WTC11 (cell line): Measurements from ENCODE around the gene IRX2. TPM values are rescaled to one million over a fixed set of nuclear protein-coding genes. Genes with fewer than 3 reads are reported as not detected.

Experiments used
- ATAC-seq: fragments of 200-7000 bp; cut with Tn5 transposase; 2 replicates; pipeline ENCODE4 v1.10.0; 2021; ENCODE audit warnings: mild to moderate bottlenecking, moderate library complexity
- CTCF ChIA-PET: fragments of 300-600 bp; sonication (Branson Sonifier 250); formaldehyde crosslinking; loops from one replicate; lab custom pipeline; 2021; ENCODE audit warnings: antibody characterized with exemption; lab: Charles Lee
- POLR2A ChIA-PET: fragments of 350-600 bp; sonication (Branson Sonifier 250); formaldehyde crosslinking; loops from one replicate; lab custom pipeline; 2021; ENCODE audit warnings: antibody characterized with exemption; lab: Charles Lee
- DNase-seq: peaks from one replicate; pipeline ENCODE4 v3.0.0; 2021; ENCODE audit warnings: low spot score
- H3K27ac Mint-ChIP-seq: 2 replicates; pipeline ENCODE4 v1.8.0; 2021; ENCODE audit warnings: mixed read lengths
- H3K27me3 Mint-ChIP-seq: 2 replicates; pipeline ENCODE4 v1.8.0; 2021; ENCODE audit warnings: low read depth, mild to moderate bottlenecking, moderate library complexity, mixed read lengths
- H3K36me3 Mint-ChIP-seq: 2 replicates; pipeline ENCODE4 v1.8.0; 2021; ENCODE audit warnings: mixed read lengths
- H3K4me1 Mint-ChIP-seq: 2 replicates; pipeline ENCODE4 v1.8.0; 2022; ENCODE audit warnings: mixed read lengths
- H3K4me3 Mint-ChIP-seq: 2 replicates; pipeline ENCODE4 v1.8.0; 2021; ENCODE audit warnings: mild to moderate bottlenecking, moderate library complexity, mixed read lengths
- H3K9me3 Mint-ChIP-seq: 2 replicates; pipeline ENCODE4 v1.8.0; 2021; ENCODE audit warnings: mixed read lengths
- EMX1 ChIP-seq: fragments of 250-450 bp; sonication (Bioruptor Pico); IDR thresholded peaks from 2 replicates; pipeline ENCODE4 v1.8.0; 2021; ENCODE audit warnings: mild to moderate bottlenecking
- FOXJ3 ChIP-seq: sonication (generic); formaldehyde crosslinking; IDR thresholded peaks from 2 replicates; pipeline ENCODE4 v1.9.0; 2021; ENCODE audit warnings: missing genetic modification reagents, mild to moderate bottlenecking, borderline replicate concordance
- FOXP1 ChIP-seq: sonication (generic); formaldehyde crosslinking; IDR thresholded peaks from 2 replicates; pipeline ENCODE4 v1.8.0; 2022; ENCODE audit warnings: missing genetic modification reagents, mild to moderate bottlenecking, moderate library complexity, borderline replicate concordance
- GABPB1 ChIP-seq: sonication (generic); formaldehyde crosslinking; IDR thresholded peaks from 2 replicates; pipeline ENCODE4 v1.8.1; 2023; ENCODE audit warnings: mild to moderate bottlenecking, missing genetic modification reagents
- GRHL2 ChIP-seq: fragments of 250-450 bp; sonication (Bioruptor Pico); IDR thresholded peaks from 2 replicates; pipeline ENCODE4 v1.8.0; 2022; ENCODE audit warnings: mild to moderate bottlenecking, moderate library complexity; ENCODE audit not compliant: insufficient replicate concordance, severe bottlenecking
- GTF2I ChIP-seq: fragments of 250-450 bp; sonication (Bioruptor Pico); conservative IDR thresholded peaks from 2 replicates; pipeline ENCODE4 v1.4.0; 2021; ENCODE audit warnings: mild to moderate bottlenecking
- NFYB ChIP-seq: sonication (generic); formaldehyde crosslinking; conservative IDR thresholded peaks from 2 replicates; pipeline ENCODE4 v1.8.0; 2022; ENCODE audit warnings: low read depth, missing genetic modification reagents
- RELA ChIP-seq: sonication (generic); formaldehyde crosslinking; IDR thresholded peaks from 2 replicates; pipeline ENCODE4 v1.8.1; 2022; ENCODE audit warnings: missing genetic modification reagents, mild to moderate bottlenecking, borderline replicate concordance
- SMAD4 ChIP-seq: sonication (generic); formaldehyde crosslinking; IDR thresholded peaks from 2 replicates; pipeline ENCODE4 v1.8.0; 2022; ENCODE audit warnings: mild to moderate bottlenecking, missing genetic modification reagents
- TCF7 ChIP-seq: sonication (generic); formaldehyde crosslinking; IDR thresholded peaks from 2 replicates; pipeline ENCODE4 v1.8.0; 2022; ENCODE audit warnings: mild to moderate bottlenecking, low read depth, missing genetic modification reagents, moderate library complexity
- ZNF232 ChIP-seq: sonication (generic); formaldehyde crosslinking; IDR thresholded peaks from 2 replicates; pipeline ENCODE4 v1.8.0; 2022; ENCODE audit warnings: mild to moderate bottlenecking, missing genetic modification reagents
- ZNF263 ChIP-seq: sonication (generic); formaldehyde crosslinking; IDR thresholded peaks from 2 replicates; pipeline ENCODE4 v1.8.1; 2022; ENCODE audit warnings: low read depth, mild to moderate bottlenecking, moderate library complexity, missing genetic modification reagents
- ZNF317 ChIP-seq: sonication (generic); formaldehyde crosslinking; IDR thresholded peaks from 2 replicates; pipeline ENCODE4 v1.8.1; 2023; ENCODE audit warnings: low read depth, mild to moderate bottlenecking, moderate library complexity, missing genetic modification reagents, borderline replicate concordance
- total RNA-seq: library from RNA; stranded (reverse); gene quantifications from 3 replicates; pipeline ENCODE4 v1.2.3, GENCODE V29; 2021
- TF ChIP-seq, protein P1 (sequence below): sonication (generic); formaldehyde crosslinking; IDR thresholded peaks from 2 replicates; pipeline ENCODE4 v1.8.0; 2022; ENCODE audit warnings: mild to moderate bottlenecking, missing genetic modification reagents
- TF ChIP-seq, protein P2 (sequence below): sonication (generic); formaldehyde crosslinking; IDR thresholded peaks from 2 replicates; pipeline ENCODE4 v1.8.0; 2023; ENCODE audit warnings: mild to moderate bottlenecking, missing genetic modification reagents
- TF ChIP-seq, protein P3 (sequence below): sonication (generic); formaldehyde crosslinking; IDR thresholded peaks from 2 replicates; pipeline ENCODE4 v1.8.1; 2022; ENCODE audit warnings: mild to moderate bottlenecking, moderate library complexity, missing genetic modification reagents
- TF ChIP-seq, protein P4 (sequence below): sonication (generic); formaldehyde crosslinking; IDR thresholded peaks from 2 replicates; pipeline ENCODE4 v1.8.1; 2022; ENCODE audit warnings: missing genetic modification reagents, borderline replicate concordance
- TF ChIP-seq, protein P5 (sequence below): sonication (generic); formaldehyde crosslinking; IDR thresholded peaks from 2 replicates; pipeline ENCODE4 v1.8.0; 2022; ENCODE audit warnings: mild to moderate bottlenecking, missing genetic modification reagents
- TF ChIP-seq, protein P6 (sequence below): fragments of 250-450 bp; sonication (Bioruptor Pico); IDR thresholded peaks from 2 replicates; pipeline ENCODE4 v1.9.0; 2021; ENCODE audit warnings: mild to moderate bottlenecking
- TF ChIP-seq, protein P7 (sequence below): sonication (generic); formaldehyde crosslinking; IDR thresholded peaks from 2 replicates; pipeline ENCODE4 v1.8.1; 2022; ENCODE audit warnings: low read depth, mild to moderate bottlenecking, moderate library complexity, missing genetic modification reagents, borderline replicate concordance

IRX2 gene
- total RNA-seq, 1 experiment from 2014 or later: 63.2 TPM

DNA sequence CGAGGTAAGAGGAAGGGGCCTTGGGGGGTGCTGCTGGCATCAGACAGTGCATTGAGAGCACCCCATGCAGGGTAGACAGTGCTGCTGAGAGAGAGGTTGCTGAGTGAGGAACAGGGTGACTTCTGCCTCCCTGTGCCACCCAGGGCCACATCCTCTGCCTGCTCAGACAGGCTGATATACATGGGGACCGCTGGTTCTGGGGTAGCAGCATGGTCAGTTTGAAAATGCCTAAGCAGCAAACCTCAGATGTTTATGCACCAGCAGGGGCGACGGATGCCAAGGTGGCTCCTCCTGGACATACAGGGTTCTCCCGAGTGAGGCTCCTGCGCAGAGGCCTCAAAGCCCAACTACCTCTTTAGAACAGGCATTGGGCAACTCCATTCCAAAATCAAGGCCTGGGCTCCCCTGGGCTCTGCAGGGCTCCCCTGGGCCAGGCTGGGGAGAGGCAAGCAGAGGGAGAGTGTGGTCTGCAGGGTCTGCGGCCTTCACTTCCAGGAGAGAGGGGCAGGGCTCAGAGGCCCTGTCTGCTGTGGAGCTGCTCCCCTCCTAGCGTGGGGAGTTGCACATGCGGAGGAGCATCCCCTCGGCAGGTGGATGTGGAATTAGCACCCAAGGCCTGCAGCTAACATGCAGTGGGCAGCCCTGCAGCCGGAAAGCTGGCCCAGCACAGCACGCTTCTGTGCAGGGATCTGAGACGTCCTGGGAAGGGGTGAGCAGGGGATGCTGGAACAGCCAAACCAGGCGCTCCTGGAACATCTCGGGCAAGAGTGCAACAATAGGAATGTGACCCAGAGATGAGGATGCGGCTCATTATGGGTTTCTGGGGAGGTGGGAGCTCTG lies 46.5 kb downstream of the IRX2 start (continued):
- TF ChIP-seq, protein P1, sequence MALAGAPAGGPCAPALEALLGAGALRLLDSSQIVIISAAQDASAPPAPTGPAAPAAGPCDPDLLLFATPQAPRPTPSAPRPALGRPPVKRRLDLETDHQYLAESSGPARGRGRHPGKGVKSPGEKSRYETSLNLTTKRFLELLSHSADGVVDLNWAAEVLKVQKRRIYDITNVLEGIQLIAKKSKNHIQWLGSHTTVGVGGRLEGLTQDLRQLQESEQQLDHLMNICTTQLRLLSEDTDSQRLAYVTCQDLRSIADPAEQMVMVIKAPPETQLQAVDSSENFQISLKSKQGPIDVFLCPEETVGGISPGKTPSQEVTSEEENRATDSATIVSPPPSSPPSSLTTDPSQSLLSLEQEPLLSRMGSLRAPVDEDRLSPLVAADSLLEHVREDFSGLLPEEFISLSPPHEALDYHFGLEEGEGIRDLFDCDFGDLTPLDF: no peak

DNA sequence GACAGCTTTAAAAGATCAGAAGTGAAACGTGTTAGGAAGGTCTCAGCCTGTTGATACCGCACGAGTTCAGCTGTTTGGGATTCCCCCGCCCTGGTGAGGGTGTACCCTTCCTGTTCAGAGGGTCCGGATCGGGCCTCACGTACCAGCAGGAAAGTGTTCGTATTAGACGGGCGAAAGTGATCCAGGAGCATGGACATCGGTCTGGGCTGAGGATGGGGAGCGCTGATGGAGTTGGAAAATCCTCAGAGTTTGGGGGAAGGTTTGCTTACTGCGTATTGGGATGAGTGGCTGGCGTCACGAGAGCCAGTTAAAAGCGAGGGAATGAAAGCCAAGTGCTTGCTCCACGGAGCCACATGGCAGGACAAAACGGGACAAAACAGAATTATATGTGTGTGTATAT lies 47.4 kb downstream of the IRX2 start:
- POLR2A ChIA-PET: no interaction called here
- H3K9me3 Mint-ChIP-seq: no peaks in the 10 kb centered on the region
- DNase-seq: no peak

More for the DNA sequence above, 47.4 kb downstream of the IRX2 start:
- TF ChIP-seq RELA (CRISPR knock-in tag): no peak
- TF ChIP-seq ZNF232 (CRISPR knock-in tag): no peak
- TF ChIP-seq NFYB (CRISPR knock-in tag): no peak
- TF ChIP-seq, protein P2, sequence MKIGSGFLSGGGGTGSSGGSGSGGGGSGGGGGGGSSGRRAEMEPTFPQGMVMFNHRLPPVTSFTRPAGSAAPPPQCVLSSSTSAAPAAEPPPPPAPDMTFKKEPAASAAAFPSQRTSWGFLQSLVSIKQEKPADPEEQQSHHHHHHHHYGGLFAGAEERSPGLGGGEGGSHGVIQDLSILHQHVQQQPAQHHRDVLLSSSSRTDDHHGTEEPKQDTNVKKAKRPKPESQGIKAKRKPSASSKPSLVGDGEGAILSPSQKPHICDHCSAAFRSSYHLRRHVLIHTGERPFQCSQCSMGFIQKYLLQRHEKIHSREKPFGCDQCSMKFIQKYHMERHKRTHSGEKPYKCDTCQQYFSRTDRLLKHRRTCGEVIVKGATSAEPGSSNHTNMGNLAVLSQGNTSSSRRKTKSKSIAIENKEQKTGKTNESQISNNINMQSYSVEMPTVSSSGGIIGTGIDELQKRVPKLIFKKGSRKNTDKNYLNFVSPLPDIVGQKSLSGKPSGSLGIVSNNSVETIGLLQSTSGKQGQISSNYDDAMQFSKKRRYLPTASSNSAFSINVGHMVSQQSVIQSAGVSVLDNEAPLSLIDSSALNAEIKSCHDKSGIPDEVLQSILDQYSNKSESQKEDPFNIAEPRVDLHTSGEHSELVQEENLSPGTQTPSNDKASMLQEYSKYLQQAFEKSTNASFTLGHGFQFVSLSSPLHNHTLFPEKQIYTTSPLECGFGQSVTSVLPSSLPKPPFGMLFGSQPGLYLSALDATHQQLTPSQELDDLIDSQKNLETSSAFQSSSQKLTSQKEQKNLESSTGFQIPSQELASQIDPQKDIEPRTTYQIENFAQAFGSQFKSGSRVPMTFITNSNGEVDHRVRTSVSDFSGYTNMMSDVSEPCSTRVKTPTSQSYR (CRISPR knock-in tag): no peak
- TF ChIP-seq, protein P3, sequence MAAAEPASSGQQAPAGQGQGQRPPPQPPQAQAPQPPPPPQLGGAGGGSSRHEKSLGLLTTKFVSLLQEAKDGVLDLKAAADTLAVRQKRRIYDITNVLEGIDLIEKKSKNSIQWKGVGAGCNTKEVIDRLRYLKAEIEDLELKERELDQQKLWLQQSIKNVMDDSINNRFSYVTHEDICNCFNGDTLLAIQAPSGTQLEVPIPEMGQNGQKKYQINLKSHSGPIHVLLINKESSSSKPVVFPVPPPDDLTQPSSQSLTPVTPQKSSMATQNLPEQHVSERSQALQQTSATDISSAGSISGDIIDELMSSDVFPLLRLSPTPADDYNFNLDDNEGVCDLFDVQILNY (CRISPR knock-in tag): no peak
- no peak for TF ChIP-seq FOXJ3 (CRISPR knock-in tag)
- no peak for TF ChIP-seq SMAD4
- TF ChIP-seq, protein P4, sequence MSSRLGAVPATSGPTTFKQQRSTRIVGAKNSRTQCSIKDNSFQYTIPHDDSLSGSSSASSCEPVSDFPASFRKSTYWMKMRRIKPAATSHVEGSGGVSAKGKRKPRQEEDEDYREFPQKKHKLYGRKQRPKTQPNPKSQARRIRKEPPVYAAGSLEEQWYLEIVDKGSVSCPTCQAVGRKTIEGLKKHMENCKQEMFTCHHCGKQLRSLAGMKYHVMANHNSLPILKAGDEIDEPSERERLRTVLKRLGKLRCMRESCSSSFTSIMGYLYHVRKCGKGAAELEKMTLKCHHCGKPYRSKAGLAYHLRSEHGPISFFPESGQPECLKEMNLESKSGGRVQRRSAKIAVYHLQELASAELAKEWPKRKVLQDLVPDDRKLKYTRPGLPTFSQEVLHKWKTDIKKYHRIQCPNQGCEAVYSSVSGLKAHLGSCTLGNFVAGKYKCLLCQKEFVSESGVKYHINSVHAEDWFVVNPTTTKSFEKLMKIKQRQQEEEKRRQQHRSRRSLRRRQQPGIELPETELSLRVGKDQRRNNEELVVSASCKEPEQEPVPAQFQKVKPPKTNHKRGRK (CRISPR knock-in tag): no peak
- no peak for TF ChIP-seq ZNF317 (CRISPR knock-in tag)
- TF ChIP-seq GABPB1 (CRISPR knock-in tag): no peak
- TF ChIP-seq EMX1: no peak
- TF ChIP-seq, protein P5, sequence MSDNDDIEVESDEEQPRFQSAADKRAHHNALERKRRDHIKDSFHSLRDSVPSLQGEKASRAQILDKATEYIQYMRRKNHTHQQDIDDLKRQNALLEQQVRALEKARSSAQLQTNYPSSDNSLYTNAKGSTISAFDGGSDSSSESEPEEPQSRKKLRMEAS (CRISPR knock-in tag): no peak
- no peak for TF ChIP-seq ZNF263 (CRISPR knock-in tag)
- no peak for TF ChIP-seq TCF7 (CRISPR knock-in tag)
- TF ChIP-seq, protein P6, sequence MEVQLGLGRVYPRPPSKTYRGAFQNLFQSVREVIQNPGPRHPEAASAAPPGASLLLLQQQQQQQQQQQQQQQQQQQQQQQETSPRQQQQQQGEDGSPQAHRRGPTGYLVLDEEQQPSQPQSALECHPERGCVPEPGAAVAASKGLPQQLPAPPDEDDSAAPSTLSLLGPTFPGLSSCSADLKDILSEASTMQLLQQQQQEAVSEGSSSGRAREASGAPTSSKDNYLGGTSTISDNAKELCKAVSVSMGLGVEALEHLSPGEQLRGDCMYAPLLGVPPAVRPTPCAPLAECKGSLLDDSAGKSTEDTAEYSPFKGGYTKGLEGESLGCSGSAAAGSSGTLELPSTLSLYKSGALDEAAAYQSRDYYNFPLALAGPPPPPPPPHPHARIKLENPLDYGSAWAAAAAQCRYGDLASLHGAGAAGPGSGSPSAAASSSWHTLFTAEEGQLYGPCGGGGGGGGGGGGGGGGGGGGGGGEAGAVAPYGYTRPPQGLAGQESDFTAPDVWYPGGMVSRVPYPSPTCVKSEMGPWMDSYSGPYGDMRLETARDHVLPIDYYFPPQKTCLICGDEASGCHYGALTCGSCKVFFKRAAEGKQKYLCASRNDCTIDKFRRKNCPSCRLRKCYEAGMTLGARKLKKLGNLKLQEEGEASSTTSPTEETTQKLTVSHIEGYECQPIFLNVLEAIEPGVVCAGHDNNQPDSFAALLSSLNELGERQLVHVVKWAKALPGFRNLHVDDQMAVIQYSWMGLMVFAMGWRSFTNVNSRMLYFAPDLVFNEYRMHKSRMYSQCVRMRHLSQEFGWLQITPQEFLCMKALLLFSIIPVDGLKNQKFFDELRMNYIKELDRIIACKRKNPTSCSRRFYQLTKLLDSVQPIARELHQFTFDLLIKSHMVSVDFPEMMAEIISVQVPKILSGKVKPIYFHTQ (CRISPR knock-in tag): no peak
- no peak for TF ChIP-seq FOXP1 (CRISPR knock-in tag)
- TF ChIP-seq, protein P7, sequence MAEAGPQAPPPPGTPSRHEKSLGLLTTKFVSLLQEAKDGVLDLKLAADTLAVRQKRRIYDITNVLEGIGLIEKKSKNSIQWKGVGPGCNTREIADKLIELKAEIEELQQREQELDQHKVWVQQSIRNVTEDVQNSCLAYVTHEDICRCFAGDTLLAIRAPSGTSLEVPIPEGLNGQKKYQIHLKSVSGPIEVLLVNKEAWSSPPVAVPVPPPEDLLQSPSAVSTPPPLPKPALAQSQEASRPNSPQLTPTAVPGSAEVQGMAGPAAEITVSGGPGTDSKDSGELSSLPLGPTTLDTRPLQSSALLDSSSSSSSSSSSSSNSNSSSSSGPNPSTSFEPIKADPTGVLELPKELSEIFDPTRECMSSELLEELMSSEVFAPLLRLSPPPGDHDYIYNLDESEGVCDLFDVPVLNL (CRISPR knock-in tag): no peak
- TF ChIP-seq GRHL2: no peak
- no peak for TF ChIP-seq GTF2I
- ATAC-seq: no peak
- no peak overlapping the region for H3K4me3 Mint-ChIP-seq
- H3K36me3 Mint-ChIP-seq: no peaks in the 10 kb centered on the region
- H3K27me3 Mint-ChIP-seq: no peaks in the 10 kb centered on the region
- CTCF ChIA-PET: interaction anchor here (1.0 kb wide), 1 partner anchor 101 kb away, joined by 3 read pairs; no protein-coding TSS in a partner anchor
- no peak overlapping the region for H3K27ac Mint-ChIP-seq
- H3K4me1 Mint-ChIP-seq: peaks cover 8% of the 10 kb centered on the region
